Measurements from ENCODE around the gene HAS3. TPM values are rescaled to one million over a fixed set of nuclear protein-coding genes. Genes with fewer than 3 reads are reported as not detected.
A peak's percentile ranks its signal among the peaks of the same experiment; 100 is the strongest.

The HAS3 gene
- total RNA-seq, 2 donors from 2014 or later, result 0.44 TPM

GRCh38 chr16:69087161-69087581 lies 18.3 kb upstream of the HAS3 start:
- intact Hi-C loops (cut with DNase I), result no loop called here
- DNase-seq (no peak), ATAC-seq (no peak)

DNA sequence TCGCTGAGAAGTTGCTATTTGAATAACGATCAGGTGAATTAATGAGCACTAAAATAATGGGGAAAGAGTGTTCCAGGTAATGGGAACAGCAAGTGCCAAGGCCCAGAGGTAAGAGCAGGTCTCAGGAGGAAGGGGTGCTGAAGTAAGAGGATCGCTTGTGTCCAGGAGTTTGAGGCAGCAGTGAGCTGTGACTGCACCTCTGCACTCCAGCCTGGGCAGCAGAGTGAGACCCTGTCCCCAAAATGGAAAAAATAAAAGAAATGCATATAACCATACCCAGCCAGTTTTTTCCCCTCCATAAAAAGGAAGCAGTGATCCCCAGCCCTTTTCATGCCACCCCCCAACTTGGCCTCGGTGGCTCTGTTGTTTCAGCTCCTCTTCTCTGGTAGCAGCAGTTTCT lies 16.8 kb upstream of the HAS3 start:
- intact Hi-C loops (cut with DNase I), result no loop called here
- DNase-seq (no peak), ATAC-seq (no peak)

DNA sequence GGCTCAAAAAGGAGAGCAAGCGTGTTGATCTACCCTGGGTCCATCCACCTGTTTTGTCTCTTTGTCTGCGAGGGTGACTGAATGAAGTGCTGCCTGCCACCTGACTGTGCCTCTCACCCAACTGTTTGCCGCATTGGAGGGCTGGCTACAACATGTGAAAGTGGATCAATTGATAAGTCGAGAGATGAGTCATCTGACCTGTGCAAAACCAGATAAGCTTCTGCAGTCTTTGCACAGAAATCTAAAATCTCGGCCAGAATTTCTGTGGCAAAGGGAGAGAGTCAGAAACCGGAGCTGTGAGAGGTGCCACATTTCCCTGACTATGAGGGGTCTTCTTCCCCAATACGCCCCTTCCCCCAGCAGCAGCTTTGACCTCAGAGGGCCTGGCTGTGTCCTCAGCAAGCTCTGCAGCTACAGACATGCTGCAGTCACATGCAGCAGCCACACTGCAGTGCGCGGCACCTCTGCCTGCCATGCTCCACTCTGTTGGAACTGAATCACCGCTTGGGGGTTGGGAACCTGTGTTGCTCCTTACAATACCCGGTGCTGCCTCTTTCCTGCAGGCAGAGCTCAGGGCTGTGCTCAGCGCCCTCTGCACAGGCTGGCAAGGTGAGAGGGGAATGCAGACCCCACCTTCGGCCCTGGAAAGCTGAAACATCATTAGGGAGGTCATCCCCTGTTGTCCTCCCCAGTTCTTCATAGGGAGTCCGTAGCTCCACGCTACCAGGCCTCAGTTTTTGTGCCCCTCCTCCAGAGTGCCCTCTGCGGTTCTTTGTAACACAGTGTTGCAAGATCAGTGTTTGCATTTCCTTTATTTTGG lies 16.2 kb upstream of the HAS3 start:
- DNase-seq (no peak), ATAC-seq (peak; percentile 43 to 59)
- intact Hi-C loops (cut with DNase I), result no loop called here

DNA sequence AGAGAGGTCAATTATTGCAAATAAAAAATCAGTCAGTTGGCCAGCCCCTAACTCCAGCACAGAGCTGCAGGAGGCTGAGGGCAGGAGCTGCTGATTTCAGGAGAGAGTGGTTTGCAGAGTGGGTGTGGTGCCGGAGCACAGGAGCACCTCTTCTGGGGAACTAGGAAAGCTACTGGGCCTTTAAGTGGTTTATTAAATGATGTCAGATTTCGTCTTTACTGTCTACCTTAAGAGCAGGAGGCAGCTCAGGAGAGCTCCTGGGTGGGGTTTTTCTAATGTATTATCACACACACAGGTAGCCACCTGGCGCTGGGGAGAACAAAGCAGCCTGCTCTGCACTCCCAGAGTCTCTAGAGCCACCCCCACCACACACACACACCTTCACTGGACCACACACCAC lies 11.5 kb upstream of the HAS3 start:
- intact Hi-C loops (cut with DNase I), result no loop called here
- ATAC-seq (no peak), DNase-seq (no peak)

DNA sequence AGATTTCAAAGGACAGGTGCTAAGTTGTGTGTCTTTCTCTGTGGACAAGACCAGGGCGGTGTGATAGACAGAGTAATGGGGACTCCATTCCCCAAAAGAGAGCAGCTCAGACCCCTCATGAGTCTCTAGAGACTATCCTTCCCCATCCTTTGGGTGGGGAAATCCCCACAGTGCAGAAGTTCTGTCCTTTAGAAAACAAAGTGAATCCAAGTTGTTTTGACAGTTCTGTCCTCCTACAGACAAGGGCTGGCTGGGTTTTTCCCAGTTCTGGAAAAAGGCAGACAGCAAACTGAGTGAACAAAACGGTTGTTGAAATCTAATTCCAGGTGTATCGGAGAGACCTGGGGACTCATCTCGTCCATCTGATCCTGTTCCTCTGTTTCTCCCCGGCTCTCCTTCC lies 11.0 kb upstream of the HAS3 start:
- intact Hi-C loops (cut with DNase I), result no loop called here
- DNase-seq (no peak), ATAC-seq (no peak)

DNA sequence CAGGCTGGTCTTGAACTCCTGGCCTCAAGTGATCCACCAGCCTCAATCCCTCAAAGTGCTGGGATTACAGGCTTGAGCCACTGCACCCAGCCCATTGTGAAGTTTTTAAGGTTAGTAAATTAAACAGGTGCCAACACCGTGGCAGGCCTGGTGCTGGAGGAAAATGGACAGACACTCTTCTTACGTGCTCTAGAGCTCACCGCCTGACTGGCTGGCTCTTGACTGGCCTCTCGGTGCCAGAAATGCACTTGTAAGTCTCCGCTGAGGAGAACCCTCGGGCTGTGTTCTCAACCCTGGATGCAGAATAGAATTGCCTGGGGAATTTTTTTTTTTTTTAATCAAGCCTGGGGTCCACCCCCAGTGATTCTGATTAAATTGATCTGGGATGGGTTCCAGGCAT lies 10.3 kb upstream of the HAS3 start:
- ATAC-seq (no peak), DNase-seq (no peak)
- intact Hi-C loops (cut with DNase I), result no loop called here

DNA sequence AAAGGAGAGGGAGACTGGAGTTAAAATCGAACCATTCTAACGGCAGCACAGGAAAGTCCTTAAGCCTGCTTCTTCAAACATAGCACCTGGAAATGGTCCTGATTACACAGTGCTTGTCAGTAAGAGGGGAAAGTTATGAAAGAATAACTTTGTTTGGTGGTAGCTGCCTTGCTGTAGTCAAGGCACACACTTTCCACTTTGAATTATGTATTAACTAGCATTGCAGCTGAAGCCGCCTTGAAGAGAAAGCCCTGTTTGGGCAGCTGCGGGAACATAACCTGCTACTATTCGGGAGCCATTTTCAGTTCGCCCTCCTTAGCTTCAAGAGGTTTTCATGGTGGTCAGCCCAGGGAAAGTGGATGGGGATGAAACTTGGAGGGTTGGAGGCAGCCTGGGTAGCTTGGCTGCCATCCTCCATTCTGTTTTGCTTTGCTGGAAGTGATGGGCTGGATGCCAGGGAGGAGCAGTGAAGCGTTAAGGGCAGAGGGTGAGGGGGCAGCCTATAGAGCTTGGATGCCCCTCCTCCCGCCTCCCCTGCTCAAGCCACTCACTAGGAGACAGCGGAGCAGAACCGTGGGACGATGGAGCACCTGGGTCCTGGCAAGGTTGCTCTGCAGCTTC lies 5.3 kb upstream of the HAS3 start:
- no peak for DNase-seq
- no peak for ATAC-seq
- intact Hi-C loops (cut with DNase I), result no loop called here

DNA sequence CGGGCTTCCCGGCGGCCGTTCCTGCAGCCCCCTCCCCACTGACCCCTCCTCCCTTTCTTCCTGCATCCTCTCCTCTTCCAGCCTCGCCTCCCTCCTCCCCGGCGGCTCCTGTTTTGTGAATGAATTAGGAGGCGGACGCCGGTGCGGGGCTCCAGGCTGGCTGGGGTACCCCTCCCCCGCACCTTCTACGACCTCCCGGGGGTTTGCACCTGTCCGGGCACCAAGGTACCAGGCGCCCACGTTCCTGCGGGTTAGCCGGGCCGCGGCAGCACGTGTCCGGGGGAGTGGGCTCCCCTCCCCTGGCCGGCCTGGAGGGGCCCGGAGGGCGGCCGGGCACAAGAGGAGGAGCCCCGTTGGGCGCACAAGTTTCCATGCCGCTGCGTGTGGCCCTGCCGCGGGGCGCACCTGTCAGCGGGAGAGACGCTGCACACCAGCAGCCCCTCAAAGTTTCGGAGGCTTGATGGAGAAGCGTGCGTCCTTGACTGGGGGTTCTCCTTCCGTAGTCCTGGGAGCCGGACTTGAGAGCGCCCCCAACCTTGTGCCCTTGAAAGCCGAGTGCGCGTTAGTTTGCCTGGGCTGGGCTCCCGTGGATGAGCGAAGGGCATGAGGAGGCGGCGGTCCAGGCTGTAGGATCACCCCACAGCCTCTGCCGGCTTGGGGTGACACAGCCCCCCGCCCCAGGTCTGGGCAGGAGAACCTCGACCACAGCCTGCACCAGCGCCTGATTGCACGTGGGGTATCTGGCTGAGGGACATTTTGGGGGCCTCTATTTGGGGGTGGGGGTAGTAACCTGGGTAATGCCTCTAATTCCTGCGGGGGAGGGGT lies 1.2 kb downstream of the HAS3 start:
- DNase-seq, result no peak
- ATAC-seq, result peak in 1 of 2 donors; percentile 10
- intact Hi-C loops (cut with DNase I), result no loop called here

- intact Hi-C loops (cut with DNase I), result no loop called here
- ATAC-seq, result peak; percentile 25 to 43
- DNase-seq, result peak; percentile 55
Observed at GRCh38 chr16:69107316-69107962, 2.0 kb downstream of the HAS3 start.

- DNase-seq (no peak), ATAC-seq (no peak)
- intact Hi-C loops (cut with DNase I), result no loop called here
Observed at GRCh38 chr16:69108064-69108904, 2.8 kb downstream of the HAS3 start.

- intact Hi-C loops (cut with DNase I), result no loop called here
- no peak for ATAC-seq
- DNase-seq, result no peak
Observed at GRCh38 chr16:69108905-69109252, 3.4 kb downstream of the HAS3 start.

GRCh38 chr16:69109486-69110270 lies 4.2 kb downstream of the HAS3 start:
- ATAC-seq (no peak), DNase-seq (no peak)

DNA sequence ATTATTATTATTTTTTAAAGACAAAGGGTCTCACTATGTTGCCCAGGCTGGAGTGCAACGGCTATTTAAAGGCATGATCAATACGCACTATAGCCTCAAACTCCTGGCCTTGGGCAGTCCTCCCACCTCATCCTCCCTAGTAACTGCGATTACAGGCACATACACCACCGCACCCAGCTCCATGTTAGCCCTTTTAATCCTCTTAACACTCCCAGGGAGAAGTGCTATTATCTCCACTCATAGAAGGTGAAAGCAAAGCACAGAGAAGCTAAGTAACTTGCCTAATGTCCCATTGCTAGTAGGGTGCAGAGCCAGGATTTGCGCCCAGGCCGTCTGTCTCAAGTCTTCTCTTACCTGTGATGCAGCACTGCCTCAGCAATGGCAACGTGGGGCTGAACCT lies 5.0 kb downstream of the HAS3 start:
- ATAC-seq (no peak), DNase-seq (no peak)
- intact Hi-C loops (cut with DNase I), result no loop called here

More at GRCh38 chr16:69109486-69110270, 4.2 kb downstream of the HAS3 start:
- intact Hi-C loops (cut with DNase I), result no loop called here

GRCh38 chr16:69111216-69111875 lies 5.9 kb downstream of the HAS3 start:
- intact Hi-C loops (cut with DNase I), result no loop called here
- ATAC-seq, result no peak
- DNase-seq, result no peak

- DNase-seq, result no peak
- no peak for ATAC-seq
- intact Hi-C loops (cut with DNase I), result no loop called here
Observed at GRCh38 chr16:69111876-69112230, 6.4 kb downstream of the HAS3 start.

DNA sequence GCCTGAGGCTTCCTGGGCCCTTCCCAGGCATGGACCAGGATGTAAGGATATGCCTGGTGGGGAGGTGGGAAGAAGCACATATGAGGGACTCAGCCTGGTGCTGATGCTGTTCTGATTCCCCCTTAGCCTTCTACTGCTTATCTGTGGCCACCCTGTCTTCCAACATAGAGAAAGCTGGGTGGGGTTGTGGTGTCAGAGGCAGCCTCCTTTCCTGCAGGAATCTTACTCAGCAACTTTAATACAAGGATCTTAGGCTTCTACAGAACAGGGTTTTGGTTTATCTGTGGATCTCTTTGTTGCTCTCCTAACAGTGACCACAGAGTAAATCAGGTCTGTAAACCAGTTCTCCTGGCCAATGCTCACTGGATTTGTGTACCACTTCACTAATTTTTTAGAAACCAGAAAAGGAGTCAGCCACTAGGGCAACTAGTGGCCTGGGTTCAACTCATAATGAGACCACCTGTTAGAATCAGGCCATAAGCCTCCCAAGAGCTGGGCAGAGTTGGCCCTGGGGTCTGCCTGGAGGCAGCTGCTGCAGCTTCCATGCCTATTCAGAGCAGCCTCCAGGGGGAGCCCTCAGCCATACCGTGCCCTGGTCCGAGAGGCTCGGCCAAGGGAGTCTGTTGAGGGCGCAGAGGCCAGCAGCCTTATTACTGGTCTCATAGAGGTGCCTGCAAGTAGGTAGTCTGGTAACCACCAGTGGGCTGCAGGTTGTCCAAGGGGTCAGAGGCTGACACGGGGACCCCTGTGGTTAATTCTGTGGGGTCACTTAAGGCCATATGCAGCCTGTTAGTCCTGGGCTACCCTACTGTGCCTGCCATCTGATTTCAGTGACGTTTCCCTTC lies 7.1 kb downstream of the HAS3 start:
- ATAC-seq (peak; percentile 63 to 71), DNase-seq (peak; percentile 71)
- intact Hi-C loops (cut with DNase I), result no loop called here

DNA sequence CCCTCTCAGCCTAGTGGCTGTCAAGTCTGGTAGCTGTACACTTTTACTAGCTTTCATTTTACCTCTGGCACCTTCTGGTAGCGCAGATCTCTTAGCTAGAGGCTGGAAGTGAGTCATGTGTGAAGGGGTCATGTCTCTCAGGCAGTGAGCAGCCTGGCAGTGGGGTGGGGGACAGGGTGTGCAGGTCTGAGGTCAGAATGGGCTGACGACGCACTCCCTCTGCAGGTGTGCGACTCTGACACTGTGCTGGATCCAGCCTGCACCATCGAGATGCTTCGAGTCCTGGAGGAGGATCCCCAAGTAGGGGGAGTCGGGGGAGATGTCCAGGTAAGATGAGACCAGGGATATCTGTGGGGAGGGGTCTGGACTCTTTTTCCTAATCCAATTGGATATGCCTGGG lies 7.8 kb downstream of the HAS3 start:
- DNase-seq (no peak), ATAC-seq (no peak)
- intact Hi-C loops (cut with DNase I), result no loop called here

All from left cardiac atrium (tissue), 4 donors.